ENCODE measurements around the gene KLHL18. TPM values are rescaled to one million over a fixed set of nuclear protein-coding genes. Genes with fewer than 3 reads are reported as not detected.

Gene KLHL18
- total RNA-seq, 1 experiment from 2014 or later: 35.4 TPM

- ChIA-PET CTCF (no interaction called here), POLR2A (no interaction called here)
- BruUV-seq (replicated peaks): no TSS peak
- intact Hi-C loops (cut with micrococcal nuclease; ENCODE audit: unreplicated experiment) (no loop called here), in situ Hi-C loops (cut with HindIII; ENCODE audit: low pct_unique_long_range_greater_than_20kb, low sequenced_read_pairs) (no loop called here)
- Histone ChIP-seq H3K4me3 (ENCODE audit: low read depth in 2 of 2, low read length in 2 of 2) (no peak overlapping the region), H3K27me3 (ENCODE audit: control insufficient read depth, insufficient read depth, low read length) (no peaks in the 10 kb centered on the region), H3K27ac (ENCODE audit: low read length) (no peak overlapping the region), H3K36me3 (ENCODE audit: control insufficient read depth, insufficient read depth, low read length) (no peaks in the 10 kb centered on the region), H3K4me1 (ENCODE audit: control insufficient read depth, insufficient read depth, low read length) (no peaks in the 10 kb centered on the region), H3K9me3 (ENCODE audit: control insufficient read depth, insufficient read depth, low read depth, low read length) (no peaks in the 10 kb centered on the region)
- no peak for TF ChIP-seq POLR2AphosphoS5 (IDR thresholded peaks at IDR 0.05; ENCODE audit: low read depth, low read length)
- no peak for ATAC-seq
- no peak for DNase-seq (ENCODE audit: low read depth, low spot score)
Observed at GRCh38 chr3:47239929-47240328, 42.8 kb upstream of the KLHL18 start.

- ChIA-PET POLR2A (no interaction called here), CTCF (no interaction called here)
- H3K9me3 ChIP-seq (ENCODE audit: control insufficient read depth, insufficient read depth, low read depth, low read length): no peaks in the 10 kb centered on the region
- no peaks in the 10 kb centered on the region for H3K27me3 ChIP-seq (ENCODE audit: control insufficient read depth, insufficient read depth, low read length)
- no peak overlapping the region for H3K4me3 ChIP-seq (ENCODE audit: low read depth in 2 of 2, low read length in 2 of 2)
- DNase-seq (ENCODE audit: low read depth, low spot score): no peak
- TF ChIP-seq REST (IDR thresholded peaks at IDR 0.05; ENCODE audit: insufficient read depth in 1 of 2, low read depth in 2 of 2, low read length in 1 of 2) (no peak), SIN3A (IDR thresholded peaks at IDR 0.05; ENCODE audit: borderline replicate concordance, insufficient read depth, low read depth, low read length) (no peak), TCF7L2 (IDR thresholded peaks at IDR 0.05; ENCODE audit: low read depth, low read length) (no peak), CTCF (IDR thresholded peaks at IDR 0.05) (no peak), POLR2AphosphoS5 (IDR thresholded peaks at IDR 0.05; ENCODE audit: low read depth, low read length) (no peak)
- BruUV-seq (replicated peaks): no TSS peak
- no peak overlapping the region for H3K27ac ChIP-seq (ENCODE audit: low read length)
- intact Hi-C loops (cut with micrococcal nuclease; ENCODE audit: unreplicated experiment): no loop called here
- H3K36me3 ChIP-seq (ENCODE audit: control insufficient read depth, insufficient read depth, low read length): no peaks in the 10 kb centered on the region
- no peaks in the 10 kb centered on the region for H3K4me1 ChIP-seq (ENCODE audit: control insufficient read depth, insufficient read depth, low read length)
- in situ Hi-C loops (cut with HindIII; ENCODE audit: low pct_unique_long_range_greater_than_20kb, low sequenced_read_pairs): no loop called here
- no peak for ATAC-seq
Observed at GRCh38 chr3:47243419-47244147, 39.2 kb upstream of the KLHL18 start.

- Histone ChIP-seq H3K27me3 (ENCODE audit: control insufficient read depth, insufficient read depth, low read length) (no peaks in the 10 kb centered on the region), H3K27ac (ENCODE audit: low read length) (no peak overlapping the region), H3K9me3 (ENCODE audit: control insufficient read depth, insufficient read depth, low read depth, low read length) (no peaks in the 10 kb centered on the region), H3K4me1 (ENCODE audit: control insufficient read depth, insufficient read depth, low read length) (no peaks in the 10 kb centered on the region), H3K4me3 (ENCODE audit: low read depth in 2 of 2, low read length in 2 of 2) (no peak overlapping the region), H3K36me3 (ENCODE audit: control insufficient read depth, insufficient read depth, low read length) (no peaks in the 10 kb centered on the region)
- DNase-seq (ENCODE audit: low read depth, low spot score): no peak
- POLR2A ChIA-PET: no interaction called here
- no peak for TF ChIP-seq REST (IDR thresholded peaks at IDR 0.05; ENCODE audit: insufficient read depth in 1 of 2, low read depth in 2 of 2, low read length in 1 of 2)
- TF ChIP-seq POLR2AphosphoS5 (IDR thresholded peaks at IDR 0.05; ENCODE audit: low read depth, low read length): no peak
- TF ChIP-seq CTCF (IDR thresholded peaks at IDR 0.05): no peak
- TF ChIP-seq SIN3A (IDR thresholded peaks at IDR 0.05; ENCODE audit: borderline replicate concordance, insufficient read depth, low read depth, low read length): no peak
- TF ChIP-seq TCF7L2 (IDR thresholded peaks at IDR 0.05; ENCODE audit: low read depth, low read length): no peak
- no peak for ATAC-seq
- CTCF ChIA-PET: no interaction called here
- no TSS peak for BruUV-seq (replicated peaks)
- intact Hi-C loops (cut with micrococcal nuclease; ENCODE audit: unreplicated experiment): no loop called here
- in situ Hi-C loops (cut with HindIII; ENCODE audit: low pct_unique_long_range_greater_than_20kb, low sequenced_read_pairs): no loop called here
Observed at GRCh38 chr3:47244531-47245100, 38.1 kb upstream of the KLHL18 start.
